IMR-90 (cell line): ENCODE data around the gene MMD2. TPM values are rescaled to one million over a fixed set of nuclear protein-coding genes. Genes with fewer than 3 reads are reported as not detected.

Source experiments
- ATAC-seq: fragments of 200-7000 bp; cut with Tn5 transposase; 2 replicates; pipeline ENCODE4 v1.9.1; 2020; ENCODE audit warnings: low read depth, mild to moderate bottlenecking, moderate library complexity
- BruUV-seq: library from RNA; stranded (reverse); fragments of 400-500 nt; replicated peaks from 2 replicates; lab custom pipeline; 2021; lab: Mats Ljungman, UMichigan
- CTCF ChIA-PET: fragments of 300-600 bp; formaldehyde crosslinking; extraction: SDS; loops from one replicate; lab custom pipeline; 2021; ENCODE audit warnings: antibody characterized with exemption; lab: Yijun Ruan, JAX
- POLR2A ChIA-PET: fragments of 300-600 bp; sonication (Branson Sonifier 250); formaldehyde crosslinking; loops from one replicate; lab custom pipeline; 2022; ENCODE audit warnings: antibody characterized with exemption; ENCODE audit not compliant: unreplicated experiment; lab: Charles Lee
- DNase-seq: peaks from one replicate; pipeline ENCODE4 v3.0.0; 2013
- H2AFZ ChIP-seq: replicated peaks from 2 replicates; pipeline ENCODE3; 2013; ENCODE audit warnings: low read length, mild to moderate bottlenecking; ENCODE audit not compliant: poor library complexity
- H2AK5ac ChIP-seq: 2 replicates; pipeline ENCODE4 v1.6.1; 2013; ENCODE audit warnings: low read depth, low read length, inconsistent platforms
- H2AK9ac ChIP-seq: replicated peaks from 2 replicates; pipeline ENCODE3; 2013; ENCODE audit warnings: mild to moderate bottlenecking, low read depth, low read length, moderate library complexity; ENCODE audit not compliant: poor library complexity
- H2BK120ac ChIP-seq: 2 replicates; pipeline ENCODE4 v1.6.1; 2013; ENCODE audit warnings: low read depth, low read length, inconsistent platforms
- H2BK15ac ChIP-seq: 3 replicates; pipeline ENCODE4 v1.6.1; 2013; ENCODE audit warnings: low read depth, low read length, inconsistent platforms
- H2BK20ac ChIP-seq: 2 replicates; pipeline ENCODE4 v1.6.1; 2013; ENCODE audit warnings: low read depth, mild to moderate bottlenecking, inconsistent platforms, low read length, moderate library complexity
- H2BK5ac ChIP-seq: 2 replicates; pipeline ENCODE4 v1.6.1; 2013; ENCODE audit warnings: mild to moderate bottlenecking, low read depth, low read length, inconsistent platforms; ENCODE audit not compliant: poor library complexity, severe bottlenecking
- H3K14ac ChIP-seq: replicated peaks from 2 replicates; pipeline ENCODE4 v1.6.1; 2013; ENCODE audit warnings: low read depth, low read length, inconsistent platforms
- H3K18ac ChIP-seq: 2 replicates; pipeline ENCODE4 v1.6.1; 2013; ENCODE audit warnings: low read depth, low read length, control low read depth
- H3K23ac ChIP-seq: 2 replicates; pipeline ENCODE4 v1.6.1; 2013; ENCODE audit warnings: low read depth, low read length, inconsistent platforms
- H3K27ac ChIP-seq: 2 replicates; pipeline ENCODE4 v1.5.1; 2013; ENCODE audit warnings: mild to moderate bottlenecking, control low read depth, low read length; ENCODE audit not compliant: insufficient read depth
- H3K27me3 ChIP-seq: 2 replicates; pipeline ENCODE4 v1.6.1; 2013; ENCODE audit warnings: low read length; ENCODE audit not compliant: control insufficient read depth, insufficient read depth
- H3K36me3 ChIP-seq: 2 replicates; pipeline ENCODE4 v1.6.1; 2013; ENCODE audit warnings: low read length, mixed read lengths; ENCODE audit not compliant: control insufficient read depth, insufficient read depth
- H3K4ac ChIP-seq: 2 replicates; pipeline ENCODE4 v1.6.1; 2013; ENCODE audit warnings: low read depth, low read length, inconsistent platforms
- H3K4me1 ChIP-seq: 2 replicates; pipeline ENCODE4 v1.6.1; 2013; ENCODE audit warnings: low read length, mixed read lengths; ENCODE audit not compliant: control insufficient read depth, insufficient read depth
- H3K4me2 ChIP-seq: 2 replicates; pipeline ENCODE4 v1.6.1; 2013; ENCODE audit warnings: low read depth, mild to moderate bottlenecking, control low read depth, low read length, moderate library complexity
- H3K4me3 ChIP-seq: 2 replicates; pipeline ENCODE4 v1.5.1; 2013; ENCODE audit warnings: low read depth, mild to moderate bottlenecking, control low read depth, low read length, moderate library complexity; ENCODE audit not compliant: insufficient read depth
- H3K56ac ChIP-seq: 2 replicates; pipeline ENCODE4 v1.6.1; 2013; ENCODE audit warnings: low read length, inconsistent platforms; ENCODE audit not compliant: insufficient read depth; ENCODE audit errors: extremely low read depth
- H3K79me1 ChIP-seq, 2 experiments: 2 replicates each; pipeline ENCODE4 v1.6.1; 2013; ENCODE audit warnings: low read length in 2 of 2, inconsistent platforms in 1 of 2, low read depth in 1 of 2
- H3K9ac ChIP-seq: 2 replicates; pipeline ENCODE4 v1.6.1; 2013; ENCODE audit warnings: low read depth, low read length, control low read depth
- H3K9me1 ChIP-seq: 2 replicates; pipeline ENCODE4 v1.6.1; 2013; ENCODE audit warnings: low read length, inconsistent platforms; ENCODE audit not compliant: insufficient read depth
- H3K9me3 ChIP-seq: 2 replicates; pipeline ENCODE4 v1.6.1; 2013; ENCODE audit warnings: low read length; ENCODE audit not compliant: control insufficient read depth, insufficient read depth
- H4K20me1 ChIP-seq: 2 replicates; pipeline ENCODE4 v1.6.1; 2013; ENCODE audit warnings: low read length, inconsistent platforms; ENCODE audit not compliant: insufficient read depth
- H4K5ac ChIP-seq: 2 replicates; pipeline ENCODE4 v1.6.1; 2013; ENCODE audit warnings: mild to moderate bottlenecking, low read depth, low read length, control low read depth
- H4K8ac ChIP-seq, 2 experiments: 2 replicates each; pipeline ENCODE4 v1.6.1; 2013; ENCODE audit warnings: low read depth in 2 of 2, low read length in 2 of 2, control low read depth in 1 of 2, inconsistent platforms in 1 of 2
- H4K91ac ChIP-seq: 2 replicates; pipeline ENCODE4 v1.6.1; 2013; ENCODE audit warnings: low read depth, low read length, inconsistent platforms; ENCODE audit not compliant: insufficient read depth
- CEBPB ChIP-seq: IDR thresholded peaks from 2 replicates; pipeline ENCODE4 v1.6.1; 2012; ENCODE audit warnings: low read depth, low read length, improper control_type of control experiment
- CHD1 ChIP-seq: IDR thresholded peaks from 2 replicates; pipeline ENCODE4 v1.6.1; 2012; ENCODE audit warnings: low read depth, low read length, improper control_type of control experiment
- WGBS, 2 experiments: methylation state at CpG; one replicate each; pipeline versions ENCODE4 v1.1.5 to v1.1.7; 2013; ENCODE audit warnings: missing lambda C conversion rate in 2 of 2; ENCODE audit not compliant: insufficient read length in 1 of 2; ENCODE audit errors: extremely low coverage in 2 of 2; 5-methylcytosine and 5-hydroxymethylcytosine counted together
- dilution Hi-C: fragments of 300-500 bp; cut with HindIII; formaldehyde crosslinking; loops from one replicate; pipeline ENCODE4 v1.14.3; 2018; ENCODE audit warnings: low sequenced_read_pairs; ENCODE audit not compliant: unreplicated experiment
- in situ Hi-C: fragments of 300-500 bp; cut with MboI; formaldehyde crosslinking; loops from 3 replicates; pipeline ENCODE4 v1.14.3; 2019; ENCODE audit warnings: low sequenced_read_pairs, inconsistent platforms, mixed read lengths
- intact Hi-C: fragments of 100-400 bp; cut with micrococcal nuclease; formaldehyde crosslinking; loops from 2 replicates; pipeline ENCODE4 v1.10.0; 2022
- polyA plus RNA-seq, 3 experiments: library from polyadenylated mRNA; depleted of rRNA; stranded (reverse); fragments of >200 nt; gene quantifications; 2 replicates each; pipeline ENCODE4 v1.2.3, GENCODE V29; 2012; ENCODE audit warnings: low replicate concordance in 1 of 3
- total RNA-seq: library from RNA; depleted of rRNA; stranded (reverse); fragments of >200 nt; gene quantifications from 2 replicates; pipeline ENCODE4 v1.2.3, GENCODE V29; 2012

MMD2 gene
- total and polyA plus RNA-seq, 2 of the 4 experiments (the other 2 are of a cell fraction) = not detected

- in situ Hi-C loops (no loop called here), intact Hi-C loops (no loop called here), dilution Hi-C loops (no loop called here)
- Histone ChIP-seq H2BK15ac (no peak overlapping the region), H3K4me1 (no peaks in the 10 kb centered on the region), H3K56ac (no peak overlapping the region), H2AFZ (no peak overlapping the region), H2BK120ac (no peak overlapping the region), H3K23ac (no peak overlapping the region), H3K14ac (no peak overlapping the region), H3K9me1 (no peaks in the 10 kb centered on the region), H3K9ac (no peak overlapping the region), H2AK9ac (peak overlapping the region; percentile 9), H3K27ac (no peak overlapping the region), H3K9me3 (no peaks in the 10 kb centered on the region), H3K4ac (no peak overlapping the region), H2BK20ac (no peak overlapping the region), H4K5ac (no peak overlapping the region), H3K18ac (no peak overlapping the region), H3K4me3 (no peak overlapping the region), H2BK5ac (no peak overlapping the region), H2AK5ac (no peak overlapping the region), H4K91ac (no peak overlapping the region), H3K79me1 (no peaks in the 10 kb centered on the region), H3K27me3 (peaks cover 2% of the 10 kb centered on the region; the same call in 1 of the 2 replicates), H3K4me2 (no peak overlapping the region), H3K36me3 (no peaks in the 10 kb centered on the region), H4K20me1 (no peaks in the 10 kb centered on the region), H4K8ac (no peak overlapping the region)
- TF ChIP-seq CEBPB = no peak
- no peak for TF ChIP-seq CHD1
- 89% methylated on average over 18 of the region's 18 CpGs; no CpG with 5 or more reads in 1 of the 2 experiments for WGBS, 2 experiments
- POLR2A ChIA-PET = no interaction called here
- ATAC-seq = no peak
- no TSS peak for BruUV-seq
- no peak for DNase-seq
- CTCF ChIA-PET = no interaction called here
Observed at GRCh38 chr7:4876586-4876985, 82.4 kb downstream of the MMD2 start.
